LNCaP clone FGC (cell line): ENCODE measurements around the gene CHD6.

Experiments used
- DNase-seq: peaks from one replicate; pipeline ENCODE4 v3.0.0-alpha.2; 2011; ENCODE audit warnings: low read depth
- H3K4me3 ChIP-seq: 2 replicates; pipeline ENCODE4 v1.5.1; 2011; ENCODE audit warnings: mild to moderate bottlenecking, low read depth, low read length, control low read depth
- CTCF ChIP-seq: IDR thresholded peaks from 2 replicates; pipeline ENCODE4 v1.5.1; 2012; ENCODE audit warnings: mild to moderate bottlenecking; ENCODE audit not compliant: control insufficient read depth, insufficient read depth; ENCODE audit errors: extremely low read depth

The CHD6 gene

GRCh38 chr20:41566896-41567527 is 51.2 kb downstream of the CHD6 start:
- 0 out of 2 replicates have a peak, but pooled peaks have one; percentile 20 for TF ChIP-seq CTCF
- no peak for DNase-seq
- no peak overlapping the region for H3K4me3 ChIP-seq

GRCh38 chr20:41563087-41563486 is 55.1 kb downstream of the CHD6 start:
- DNase-seq = no peak
- TF ChIP-seq CTCF = no peak
- no peak overlapping the region for H3K4me3 ChIP-seq

GRCh38 chr20:41560970-41561369 is 57.2 kb downstream of the CHD6 start:
- DNase-seq = no peak
- no peak for TF ChIP-seq CTCF
- H3K4me3 ChIP-seq = no peak overlapping the region

- no peak overlapping the region for H3K4me3 ChIP-seq
- TF ChIP-seq CTCF = no peak
- no peak for DNase-seq
Observed at GRCh38 chr20:41559658-41560057, 58.5 kb downstream of the CHD6 start.

- DNase-seq = no peak
Observed at GRCh38 chr20:41553142-41553879, 64.9 kb downstream of the CHD6 start.

GRCh38 chr20:41552295-41553068 is 65.7 kb downstream of the CHD6 start:
- TF ChIP-seq CTCF = no peak
- no peak for DNase-seq
- no peak overlapping the region for H3K4me3 ChIP-seq

More at GRCh38 chr20:41553142-41553879, 64.9 kb downstream of the CHD6 start:
- TF ChIP-seq CTCF = no peak
- H3K4me3 ChIP-seq = no peak overlapping the region
